HEK293 (cell line): Measurements from ENCODE around the gene BCS1L.

ENCODE experiments used
- CTCF ChIA-PET: fragments of 350-600 bp; formaldehyde crosslinking; extraction: SDS; loops from one replicate; lab custom pipeline; 2021; ENCODE audit warnings: antibody characterized with exemption; lab: Yijun Ruan, JAX
- POLR2A ChIA-PET: fragments of 300-600 bp; formaldehyde crosslinking; extraction: SDS; loops from one replicate; lab custom pipeline; 2020; ENCODE audit warnings: antibody characterized with exemption, inconsistent platforms; lab: Yijun Ruan, JAX
- H3K27ac ChIP-seq: fragments of 200-500 bp; sonication (Bioruptor generic); 2 replicates; pipeline ENCODE4 v1.5.1; 2014; ENCODE audit warnings: low read depth, low read length, control low read depth, inconsistent platforms; ENCODE audit errors: extremely low read depth
- H3K36me3 ChIP-seq, 2 experiments: fragments of 200-500 bp in 1 of 2; sonication (Bioruptor generic) in 1 of 2; 1 replicate in 1 of 2; 2 replicates in 1 of 2; pipeline ENCODE4 v1.5.1; 2014 to 2017; ENCODE audit warnings: inconsistent platforms in 2 of 2, low read length in 2 of 2; ENCODE audit not compliant: control insufficient read depth in 2 of 2, insufficient read depth in 1 of 2
- H3K4me1 ChIP-seq: fragments of 200-500 bp; sonication (Bioruptor generic); 2 replicates; pipeline ENCODE4 v1.5.1; 2014; ENCODE audit warnings: mild to moderate bottlenecking, low read length, inconsistent platforms; ENCODE audit not compliant: control insufficient read depth, insufficient read depth
- H3K4me3 ChIP-seq: 2 replicates; pipeline ENCODE4 v1.5.1; 2011; ENCODE audit warnings: low read depth, mild to moderate bottlenecking, control low read depth, low read length, moderate library complexity
- H3K9me3 ChIP-seq: fragments of 200-500 bp; sonication (Bioruptor generic); 2 replicates; pipeline ENCODE4 v1.5.1; 2014; ENCODE audit warnings: low read depth, low read length, inconsistent platforms; ENCODE audit not compliant: control insufficient read depth, insufficient read depth
- SCRT2 ChIP-seq: fragments of 450-650 bp; formaldehyde crosslinking; IDR thresholded peaks from 2 replicates; pipeline ENCODE4 v1.5.1; 2016; ENCODE audit warnings: missing biosample characterization, missing genetic modification characterization
- ZNF248 ChIP-seq: fragments of 450-650 bp; formaldehyde crosslinking; IDR thresholded peaks from 2 replicates; pipeline ENCODE4 v1.5.1; 2017; ENCODE audit warnings: missing biosample characterization, missing genetic modification characterization

Gene BCS1L

GRCh38 chr2:218711550-218711929, 52.1 kb downstream of the BCS1L start:
- Histone ChIP-seq H3K9me3 (no peaks in the 10 kb centered on the region), H3K4me1 (peaks cover 3% of the 10 kb centered on the region), H3K27ac (peak overlapping the region; percentile 83; the same call in 1 of the 2 replicates), H3K36me3 (peaks cover 10 to 21% of the 10 kb centered on the region in 2 experiments), H3K4me3 (peak overlapping the region; percentile 99)
- ChIA-PET CTCF (interaction anchor here (0.6 to 2.8 kb wide), 11 partner anchors 10 to 864 kb away, joined by 3 to 41 read pairs (median 4); no protein-coding TSS in a partner anchor), POLR2A (interaction anchor here (0.7 to 1.8 kb wide), 5 partner anchors 10 to 136 kb away, joined by 3 to 12 read pairs (median 3); partner anchors contain the start of genes RNF25 and STK36)
- no peak for TF ChIP-seq ZNF248 (tag by site-specific recombination)
- TF ChIP-seq SCRT2 (tag by site-specific recombination) = peak; percentile 77
